Mesenchymal stem cell (in vitro differentiated cells and primary cell): Measurements from ENCODE around the gene HMX3.
A peak's percentile ranks its signal among the peaks of the same experiment; 100 is the strongest.

Experiments used
- DNase-seq: peaks from one replicate; pipeline ENCODE4 v3.0.0-alpha.2; 2013
- H2AFZ ChIP-seq: one replicate; pipeline ENCODE4 v1.6.1; 2013; ENCODE audit warnings: low read depth, mild to moderate bottlenecking, control low read depth, inconsistent platforms, low read length, moderate library complexity
- H2AK5ac ChIP-seq: 2 replicates; pipeline ENCODE4 v1.6.1; 2013; ENCODE audit warnings: low read length, moderate library complexity, mild to moderate bottlenecking, inconsistent platforms; ENCODE audit not compliant: severe bottlenecking
- H2BK120ac ChIP-seq: one replicate; pipeline ENCODE4 v1.6.1; 2013; ENCODE audit warnings: low read depth, mild to moderate bottlenecking, inconsistent platforms, low read length, moderate library complexity
- H2BK12ac ChIP-seq, 2 experiments: one replicate each; pipeline ENCODE4 v1.6.1; 2013; ENCODE audit warnings: inconsistent platforms in 2 of 2, low read length in 2 of 2, mild to moderate bottlenecking in 2 of 2, moderate library complexity in 2 of 2, control low read depth in 1 of 2
- H2BK15ac ChIP-seq: one replicate; pipeline ENCODE4 v1.6.1; 2013; ENCODE audit warnings: mild to moderate bottlenecking, low read depth, inconsistent platforms; ENCODE audit not compliant: poor library complexity, severe bottlenecking
- H2BK5ac ChIP-seq: 2 replicates; pipeline ENCODE4 v1.6.1; 2013; ENCODE audit warnings: low read depth, mild to moderate bottlenecking, low read length, control low read depth, inconsistent platforms; ENCODE audit not compliant: poor library complexity, severe bottlenecking
- H3K14ac ChIP-seq, 2 experiments: one replicate each; pipeline ENCODE4 v1.6.1; 2013; ENCODE audit warnings: inconsistent platforms in 2 of 2, low read length in 2 of 2, control low read depth in 1 of 2, mild to moderate bottlenecking in 1 of 2, moderate library complexity in 1 of 2
- H3K18ac ChIP-seq, 2 experiments: one replicate each; pipeline ENCODE4 v1.6.1; 2013; ENCODE audit warnings: inconsistent platforms in 2 of 2, low read length in 2 of 2, control low read depth in 1 of 2, low read depth in 1 of 2, mild to moderate bottlenecking in 1 of 2
- H3K23ac ChIP-seq, 2 experiments: one replicate each; pipeline ENCODE4 v1.6.1; 2013; ENCODE audit warnings: inconsistent platforms in 2 of 2, low read length in 2 of 2, mild to moderate bottlenecking in 2 of 2, moderate library complexity in 2 of 2, control low read depth in 1 of 2
- H3K27ac ChIP-seq: 2 replicates; pipeline ENCODE4 v1.5.1; 2013; ENCODE audit warnings: mild to moderate bottlenecking, moderate library complexity, low read length, control low read depth, inconsistent platforms; ENCODE audit not compliant: poor library complexity, severe bottlenecking
- H3K27me3 ChIP-seq, 2 experiments: 2 replicates each; pipeline versions ENCODE4 v1.6.1 to v1.7.0; 2013; ENCODE audit warnings: low read length in 2 of 2, mild to moderate bottlenecking in 2 of 2, moderate library complexity in 2 of 2, control low read depth in 1 of 2, inconsistent platforms in 1 of 2; ENCODE audit not compliant: control insufficient read depth in 1 of 2, insufficient read depth in 1 of 2
- H3K36me3 ChIP-seq, 2 experiments: 2 replicates each; pipeline versions ENCODE4 v1.6.1 to v1.7.0; 2013; ENCODE audit warnings: low read length in 2 of 2, control low read depth in 1 of 2, inconsistent platforms in 1 of 2, low read depth in 1 of 2, mild to moderate bottlenecking in 1 of 2; ENCODE audit not compliant: insufficient read depth in 2 of 2, control insufficient read depth in 1 of 2
- H3K4ac ChIP-seq, 2 experiments: one replicate each; pipeline ENCODE4 v1.6.1; 2013; ENCODE audit warnings: inconsistent platforms in 2 of 2, low read length in 2 of 2, mild to moderate bottlenecking in 2 of 2, moderate library complexity in 2 of 2, control low read depth in 1 of 2, low read depth in 1 of 2
- H3K4me1 ChIP-seq: 2 replicates; pipeline ENCODE4 v1.6.1; 2013; ENCODE audit warnings: low read depth, low read length, control low read depth; ENCODE audit not compliant: control insufficient read depth, insufficient read depth
- H3K4me2 ChIP-seq: 2 replicates; pipeline ENCODE4 v1.6.1; 2013; ENCODE audit warnings: low read length, mild to moderate bottlenecking, inconsistent platforms; ENCODE audit not compliant: poor library complexity, severe bottlenecking
- H3K4me3 ChIP-seq, 2 experiments: 2 replicates each; pipeline versions ENCODE4 v1.5.1 to v1.7.0; 2013; ENCODE audit warnings: low read length in 2 of 2, mild to moderate bottlenecking in 2 of 2, control low read depth in 1 of 2, low read depth in 1 of 2; ENCODE audit not compliant: insufficient read depth in 1 of 2
- H3K79me1 ChIP-seq: replicated peaks from 2 replicates; pipeline ENCODE4 v1.6.1; 2013; ENCODE audit warnings: mild to moderate bottlenecking, control low read depth, low read length, inconsistent platforms; ENCODE audit not compliant: poor library complexity, severe bottlenecking
- H3K9ac ChIP-seq: 2 replicates; pipeline ENCODE4 v1.7.0; 2013; ENCODE audit warnings: mild to moderate bottlenecking, low read length, moderate library complexity
- H3K9me3 ChIP-seq: 2 replicates; pipeline ENCODE4 v1.7.0; 2013; ENCODE audit warnings: mild to moderate bottlenecking, low read length; ENCODE audit not compliant: control insufficient read depth
- H4K8ac ChIP-seq: one replicate; pipeline ENCODE4 v1.6.1; 2013; ENCODE audit warnings: inconsistent platforms, mild to moderate bottlenecking, low read length, moderate library complexity
- H4K91ac ChIP-seq: one replicate; pipeline ENCODE4 v1.6.1; 2013; ENCODE audit warnings: mild to moderate bottlenecking, low read length, inconsistent platforms
- WGBS: methylation state at CpG from one replicate; pipeline ENCODE4 v1.1.7; 2013; ENCODE audit warnings: mixed read lengths; 5-methylcytosine and 5-hydroxymethylcytosine counted together

The HMX3 gene

DNA sequence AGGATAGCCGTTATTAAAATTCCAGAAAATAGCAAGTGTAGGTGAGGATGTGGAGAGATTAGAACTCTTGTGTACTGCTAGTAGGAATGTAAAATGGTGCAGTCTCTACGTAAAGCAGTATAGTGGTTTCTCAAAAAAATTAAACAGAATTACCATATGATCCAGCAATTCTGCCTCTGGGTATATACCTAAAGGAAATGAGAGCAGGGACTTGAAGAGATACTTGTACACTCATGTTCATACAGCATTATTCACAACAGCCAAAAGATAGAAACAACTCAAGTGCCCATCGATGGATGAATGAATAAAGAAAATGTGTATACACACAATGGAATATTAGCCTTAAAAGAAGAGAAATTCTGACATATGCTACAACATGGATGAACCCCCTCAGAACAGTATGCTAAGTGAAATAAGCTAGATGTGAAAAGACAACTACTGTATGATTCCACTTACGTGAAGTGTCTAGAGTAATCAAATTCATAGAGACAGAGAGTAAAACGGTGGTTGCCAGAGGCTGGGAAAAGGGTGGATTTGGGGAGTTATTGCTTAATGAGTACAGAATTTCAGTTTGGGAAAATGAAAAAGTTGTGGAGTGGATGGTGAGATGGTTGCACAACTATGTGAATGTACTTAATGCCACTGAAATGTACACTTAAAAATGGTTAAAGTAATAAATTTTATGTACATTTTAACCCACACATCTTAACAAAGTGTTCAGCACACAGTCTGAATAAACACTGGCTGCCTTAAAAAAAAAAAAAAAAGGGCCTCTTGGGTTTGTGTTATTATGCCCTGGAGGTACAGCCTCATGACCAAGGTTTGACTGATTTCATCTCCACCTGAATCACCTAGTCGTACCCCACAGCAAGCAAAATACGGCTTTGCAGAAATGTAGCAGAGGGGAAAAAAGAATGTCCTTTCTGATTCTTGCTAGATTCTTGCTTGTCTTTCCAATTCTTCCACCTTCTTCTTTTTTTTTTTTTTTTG is 44.6 kb downstream of the HMX3 start:
- Histone ChIP-seq H2AK5ac (no peak overlapping the region), H3K14ac (no peak overlapping the region), H4K91ac (no peak overlapping the region), H2BK15ac (no peak overlapping the region), H3K4me3 (no peak overlapping the region), H4K8ac (no peak overlapping the region), H3K36me3 (peaks cover 3 to 13% of the 10 kb centered on the region in 2 experiments), H2BK120ac (no peak overlapping the region), H3K4me2 (no peak overlapping the region), H3K27me3 (no peaks in the 10 kb centered on the region), H2BK5ac (no peak overlapping the region), H3K27ac (no peak overlapping the region), H3K4me1 (no peaks in the 10 kb centered on the region), H3K23ac (no peak overlapping the region), H3K79me1 (peaks cover 14% of the 10 kb centered on the region), H3K9me3 (peaks cover 22% of the 10 kb centered on the region), H3K18ac (no peak overlapping the region), H2BK12ac (no peak overlapping the region), H3K4ac (no peak overlapping the region), H3K9ac (no peak overlapping the region), H2AFZ (no peak overlapping the region)
- no peak for DNase-seq
- WGBS: 98% methylated on average over 3 of the region's 7 CpGs

DNA sequence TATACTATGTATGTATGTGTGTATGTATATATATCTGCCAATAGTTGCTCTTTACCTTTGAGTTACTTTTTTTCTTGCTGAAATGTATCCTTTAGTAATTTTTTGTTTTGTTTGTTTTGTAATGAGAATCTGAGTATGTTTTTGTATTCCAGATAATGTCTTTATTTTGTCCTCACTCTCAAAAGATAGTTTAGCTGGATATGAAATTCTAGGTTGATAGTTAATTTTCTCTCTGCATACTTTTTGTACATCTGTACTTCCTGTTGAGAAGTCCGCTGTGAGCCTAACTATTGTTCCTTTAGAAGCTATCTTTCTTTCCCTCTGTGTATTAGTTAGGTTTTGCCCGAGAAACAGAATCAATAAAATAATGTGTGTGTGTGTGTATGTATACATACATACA is 48.0 kb downstream of the HMX3 start:
- H3K36me3 ChIP-seq: peaks cover 6 to 9% of the 10 kb centered on the region in 2 experiments

DNA sequence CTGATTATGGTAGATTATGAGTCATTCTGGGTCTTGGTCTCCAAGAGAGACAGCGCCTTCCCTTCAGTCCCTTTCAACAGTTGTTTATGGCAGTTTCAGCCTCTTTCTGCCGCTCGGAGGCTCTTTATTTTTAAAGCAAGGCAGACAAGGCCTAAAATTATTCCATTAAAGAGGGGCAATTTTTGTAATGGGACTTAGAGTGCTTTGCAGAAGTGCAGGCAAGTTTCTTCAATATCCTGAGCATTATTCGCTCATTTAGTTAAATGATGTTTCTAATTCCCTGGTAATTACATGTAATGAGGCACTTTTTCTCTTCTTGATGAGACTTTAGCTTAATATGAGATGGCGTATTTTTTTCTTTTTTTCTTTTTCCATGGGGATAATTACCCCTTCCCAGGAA is 52.0 kb downstream of the HMX3 start:
- Histone ChIP-seq H3K9ac (no peak overlapping the region), H3K79me1 (peaks cover 22% of the 10 kb centered on the region), H2AK5ac (no peak overlapping the region), H2AFZ (no peak overlapping the region), H3K4me3 (no peak overlapping the region), H2BK120ac (no peak overlapping the region), H3K27ac (no peak overlapping the region), H2BK5ac (no peak overlapping the region), H3K14ac (peak overlapping the region in 1 of 2 experiments; percentile 11), H3K4me1 (no peaks in the 10 kb centered on the region), H3K23ac (no peak overlapping the region), H3K27me3 (no peaks in the 10 kb centered on the region), H3K4ac (no peak overlapping the region), H2BK15ac (no peak overlapping the region), H3K4me2 (no peak overlapping the region), H2BK12ac (no peak overlapping the region), H3K36me3 (peaks cover 13 to 16% of the 10 kb centered on the region in 2 experiments), H3K18ac (no peak overlapping the region), H4K8ac (no peak overlapping the region), H3K9me3 (peaks cover 30% of the 10 kb centered on the region), H4K91ac (no peak overlapping the region)
- DNase-seq: no peak
- WGBS: 98% methylated on average over 4 of the region's 5 CpGs

More for the DNA sequence above, 48.0 kb downstream of the HMX3 start:
- Histone ChIP-seq H3K9ac (no peak overlapping the region), H3K27me3 (no peaks in the 10 kb centered on the region), H3K4ac (no peak overlapping the region), H4K91ac (no peak overlapping the region), H3K18ac (no peak overlapping the region), H3K4me3 (no peak overlapping the region), H3K79me1 (peaks cover 10% of the 10 kb centered on the region), H2BK5ac (peak overlapping the region; percentile 19), H2BK12ac (no peak overlapping the region), H3K9me3 (peaks cover 30% of the 10 kb centered on the region), H2BK120ac (no peak overlapping the region), H3K27ac (no peak overlapping the region), H2BK15ac (no peak overlapping the region), H2AFZ (no peak overlapping the region), H3K23ac (no peak overlapping the region), H4K8ac (no peak overlapping the region), H3K4me2 (no peak overlapping the region), H3K4me1 (no peaks in the 10 kb centered on the region), H2AK5ac (no peak overlapping the region), H3K14ac (no peak overlapping the region)
- no CpG with 5 or more reads among the region's 2 CpGs for WGBS
- no peak for DNase-seq
